Measurements from ENCODE around the gene GIT2.
"Not testable (repeated sequence)": the region's sequence is repeated elsewhere in the genome, so short reads cannot be mapped to it uniquely, and the experiment has no call there.

The GIT2 gene

GRCh38 chr12:110004598-110004997 is 8.4 kb upstream of the GIT2 start:
- DNase-seq (ENCODE audit: low read depth): no peak

- DNase-seq (ENCODE audit: low read depth): peak; percentile 29
Measured at GRCh38 chr12:110002676-110003515, 6.7 kb upstream of the GIT2 start.

GRCh38 chr12:110001596-110001995 is 5.4 kb upstream of the GIT2 start:
- DNase-seq (ENCODE audit: low read depth): peak; percentile 76

- peak; percentile 18 for DNase-seq (ENCODE audit: low read depth)
Measured at GRCh38 chr12:109999983-110000505, 3.9 kb upstream of the GIT2 start.

- DNase-seq (ENCODE audit: low read depth): no peak
Measured at GRCh38 chr12:109999649-109999971, 3.4 kb upstream of the GIT2 start.

- DNase-seq (ENCODE audit: low read depth): peak; percentile 94
Measured at GRCh38 chr12:109998904-109999648, 2.9 kb upstream of the GIT2 start, which contains the start of gene ANKRD13A. TSS of gene ANKRD13A (plus strand) at chr12:109999430. CDS start at chr12:109999689, 259 bp downstream.

DNA sequence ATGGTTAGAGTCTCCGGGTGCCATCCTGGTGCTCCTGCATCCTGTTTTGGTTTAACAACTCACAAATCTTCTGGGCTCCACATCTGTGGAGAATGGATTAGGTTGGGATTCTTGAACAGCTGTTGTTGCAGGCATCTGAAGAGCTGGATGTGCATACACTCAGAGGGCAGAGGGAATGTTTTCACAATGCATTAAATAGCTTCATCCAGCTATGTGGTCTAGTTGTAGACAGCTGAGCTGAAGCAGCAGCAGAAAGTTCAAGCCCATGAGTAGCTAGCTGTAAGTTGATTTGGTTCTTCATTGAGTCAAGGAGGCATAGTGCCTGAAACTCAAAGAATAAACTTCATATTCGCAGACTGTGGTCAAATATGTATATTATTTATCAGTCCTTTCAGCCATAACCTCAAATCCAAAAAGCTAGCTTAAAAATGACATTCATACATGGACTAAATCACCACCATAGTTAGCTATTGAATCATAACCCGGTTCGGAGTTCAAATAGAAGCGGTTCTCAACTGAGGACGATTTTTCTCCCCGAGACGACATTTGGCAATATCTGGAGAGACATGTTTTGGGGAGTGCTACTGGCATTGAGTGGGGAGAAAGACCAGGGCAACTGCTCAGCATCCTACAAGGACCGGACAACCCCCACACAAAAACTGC is 2.2 kb upstream of the GIT2 start:
- DNase-seq (ENCODE audit: low read depth): peak; percentile 49

DNA sequence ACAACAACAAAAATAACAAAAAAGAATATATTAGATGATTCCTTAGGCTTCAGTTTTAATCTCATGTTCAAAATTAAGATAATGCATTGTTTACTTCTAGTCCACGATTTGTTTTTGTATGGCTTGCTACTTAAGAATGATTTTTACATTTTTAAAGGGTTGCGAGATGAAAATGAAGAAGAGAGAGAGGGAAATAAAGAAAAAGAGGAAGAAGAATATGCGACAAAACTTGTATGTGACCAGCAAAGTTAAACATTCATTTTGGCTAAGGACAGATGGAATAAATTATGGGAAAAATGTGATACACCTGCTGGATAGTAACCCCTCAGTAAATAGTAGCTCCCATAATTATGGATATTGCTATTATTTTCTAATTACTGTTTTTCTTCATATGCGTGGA is 1.2 kb upstream of the GIT2 start:
- DNase-seq (ENCODE audit: low read depth): no peak

DNA sequence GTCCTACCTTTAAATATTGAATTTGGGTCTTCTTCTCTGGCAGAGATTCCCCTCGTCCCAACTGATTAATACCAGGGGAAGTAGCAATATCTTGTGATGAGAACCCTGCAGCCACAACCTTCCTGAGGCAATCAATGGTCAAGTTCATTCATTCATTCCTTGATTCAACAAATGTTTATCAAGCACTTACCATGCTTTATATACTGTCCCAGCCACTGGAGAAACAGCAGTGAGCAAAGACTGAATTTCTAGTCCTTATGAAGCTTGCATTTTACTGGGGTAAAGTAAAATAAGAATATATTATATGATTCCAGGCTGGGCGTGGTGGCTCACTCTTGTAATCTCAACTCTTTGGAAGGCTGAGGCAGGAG is 300 bp upstream of the GIT2 start:
- DNase-seq (ENCODE audit: low read depth): no peak

DNA sequence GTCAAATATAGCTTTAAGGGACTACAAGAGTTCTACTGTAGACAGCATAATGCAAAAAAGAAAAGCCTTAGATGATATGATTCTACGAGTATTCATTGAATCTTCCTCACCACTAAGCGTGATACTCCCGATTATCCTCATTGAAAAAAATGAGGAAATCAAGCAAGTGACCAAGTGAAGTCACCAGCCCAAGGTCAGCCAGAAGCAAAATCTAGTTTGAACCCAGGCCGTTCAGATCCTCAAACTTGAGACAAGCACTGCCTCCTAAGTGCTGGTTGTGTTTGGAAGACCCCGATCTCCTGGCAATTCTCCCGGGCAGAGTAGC is 845 bp downstream of the GIT2 start:
- no peak for DNase-seq (ENCODE audit: low read depth)

DNA sequence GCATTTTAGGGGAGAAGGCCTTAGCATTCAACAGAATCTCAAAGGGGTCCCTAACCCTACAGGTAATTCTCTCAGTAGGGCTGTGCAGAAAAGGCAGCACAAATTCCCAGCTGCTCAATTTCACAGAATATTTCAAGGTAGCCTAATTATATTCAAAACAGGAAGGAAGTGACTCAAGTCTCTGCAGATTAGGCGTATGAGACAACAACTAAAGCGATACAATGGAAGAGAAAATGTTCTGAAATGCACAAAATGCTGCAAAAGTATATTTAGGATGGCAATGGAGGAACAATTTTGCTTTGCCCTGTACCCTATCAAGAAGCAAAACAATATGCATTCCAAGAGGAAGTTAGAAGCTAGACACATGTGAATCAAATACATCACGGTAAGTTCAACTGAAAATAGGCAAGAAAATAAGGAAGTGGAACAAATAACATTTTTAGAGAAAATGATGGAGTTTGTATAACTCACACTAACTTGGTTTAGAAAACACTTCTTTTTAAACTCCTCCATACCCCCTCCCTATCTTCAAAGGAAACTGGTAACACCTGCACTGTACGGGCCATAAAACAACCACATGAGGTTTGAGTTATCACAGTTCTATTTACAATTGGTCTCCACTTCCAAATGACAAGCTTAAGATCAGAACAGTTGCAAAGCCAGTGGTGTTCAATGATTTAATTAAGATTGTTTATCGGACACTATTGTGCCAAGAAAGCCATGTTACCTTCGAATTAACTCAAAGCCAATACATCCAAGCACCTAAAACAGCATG is 1.6 kb downstream of the GIT2 start:
- DNase-seq (ENCODE audit: low read depth): no peak

DNA sequence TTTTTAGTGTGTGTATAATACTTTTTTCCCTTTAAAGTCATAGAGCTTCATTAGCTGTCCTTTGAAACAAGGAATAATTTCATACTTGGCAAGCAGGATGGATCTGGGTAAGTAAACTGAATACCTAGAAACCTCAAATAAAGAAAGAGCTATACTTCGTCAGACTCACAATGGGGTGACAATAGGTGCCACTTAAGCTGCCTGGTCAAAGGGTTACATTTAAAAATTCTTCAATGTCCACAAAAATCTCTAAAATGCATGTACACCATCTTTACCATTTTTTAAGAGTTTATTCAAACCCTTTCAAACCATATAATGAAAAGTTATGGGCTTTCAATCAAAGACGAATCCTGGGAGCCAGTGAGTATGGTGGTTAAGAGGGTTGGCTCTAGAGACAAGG is 3.1 kb downstream of the GIT2 start:
- no peak for DNase-seq (ENCODE audit: low read depth)

DNA sequence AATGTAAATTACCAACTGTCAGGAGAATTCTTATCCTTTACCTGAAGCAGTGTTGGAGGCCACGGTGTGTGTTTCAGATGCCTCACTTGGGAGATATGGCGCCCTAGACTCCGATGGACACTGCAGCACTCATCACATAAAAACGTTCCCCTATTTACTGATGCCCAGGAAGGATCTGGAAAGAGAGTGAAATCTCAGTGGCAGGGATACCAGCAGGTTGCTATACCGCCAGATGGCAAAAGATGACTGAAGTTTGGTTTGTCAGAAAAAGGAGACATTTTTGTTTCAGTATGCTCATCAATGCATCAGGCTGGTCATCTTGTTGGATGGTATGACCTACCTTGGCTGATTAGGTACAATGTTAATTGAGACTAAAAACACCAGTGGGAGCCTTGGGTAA is 4.6 kb downstream of the GIT2 start:
- DNase-seq (ENCODE audit: low read depth): no peak

DNA sequence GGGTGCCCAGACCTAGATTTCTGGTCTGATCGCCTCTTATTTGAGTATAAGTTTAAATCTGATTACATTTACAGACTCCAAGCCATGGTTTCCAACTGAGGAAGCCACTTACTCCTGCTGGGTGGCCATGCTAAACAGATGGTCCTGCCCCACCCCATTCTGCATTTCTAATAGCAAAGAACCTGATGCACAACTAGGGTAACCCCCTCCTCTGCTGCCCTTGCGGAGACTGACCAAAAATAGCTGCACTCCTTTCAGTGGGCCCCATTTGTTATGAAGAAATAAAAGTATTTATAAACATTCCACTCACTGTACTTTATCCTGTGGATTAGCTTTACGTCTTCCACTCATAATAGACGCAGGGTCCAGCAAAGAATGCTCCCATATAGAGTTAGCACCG is 6.8 kb downstream of the GIT2 start:
- DNase-seq (ENCODE audit: low read depth): no peak

- no peak for DNase-seq (ENCODE audit: low read depth)
Measured at GRCh38 chr12:109988903-109989302, 7.3 kb downstream of the GIT2 start.

DNA sequence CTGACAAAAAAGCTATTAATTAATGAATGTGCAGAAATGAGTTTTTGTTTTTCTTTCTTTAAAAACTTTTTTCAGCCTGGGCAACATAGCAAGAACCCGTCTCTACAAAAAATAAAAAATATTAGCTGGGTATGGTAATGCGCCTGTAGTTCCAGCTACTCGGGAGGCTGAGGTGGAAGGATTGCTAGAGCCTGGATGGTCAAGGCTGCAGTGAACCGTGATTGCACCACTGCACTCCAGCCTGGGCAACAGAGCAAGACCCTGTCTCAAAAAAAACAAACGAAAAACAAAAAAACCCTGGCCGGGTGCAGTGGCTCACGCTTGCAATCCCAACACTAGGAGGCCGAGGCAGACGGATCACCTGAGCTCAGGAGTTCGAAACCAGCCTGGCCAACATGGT is 7.9 kb downstream of the GIT2 start:
- DNase-seq (ENCODE audit: low read depth): no peak

DNA sequence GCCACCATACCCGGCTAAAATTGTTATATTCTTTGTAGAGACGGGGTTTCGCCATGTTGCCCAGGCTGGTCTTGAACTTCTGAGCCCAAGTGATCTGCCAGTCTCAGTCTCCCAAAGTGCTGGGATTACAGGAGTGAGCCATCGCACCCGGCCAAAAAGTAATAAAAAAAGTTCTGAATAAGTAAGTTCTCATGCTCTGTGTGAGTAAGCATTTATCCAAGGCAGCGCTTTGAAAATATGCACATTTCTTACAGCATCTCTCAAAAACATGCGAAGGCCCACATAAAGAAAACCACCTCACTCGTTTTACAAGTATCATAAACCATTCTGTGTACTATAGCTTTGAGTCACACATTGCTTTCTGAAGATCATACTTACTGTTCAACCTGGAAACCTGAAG is 8.6 kb downstream of the GIT2 start:
- no peak for DNase-seq (ENCODE audit: low read depth)

GRCh38 chr12:109986236-109986635 is 9.9 kb downstream of the GIT2 start:
- not testable (repeated sequence) for DNase-seq (ENCODE audit: low read depth)

- DNase-seq (ENCODE audit: low read depth): no peak
Measured at GRCh38 chr12:109983432-109984142, 12.6 kb downstream of the GIT2 start.

GRCh38 chr12:109982210-109982609 is 14.0 kb downstream of the GIT2 start:
- peak; percentile 33 for DNase-seq (ENCODE audit: low read depth)

GRCh38 chr12:109981311-109981710 is 14.9 kb downstream of the GIT2 start:
- no peak for DNase-seq (ENCODE audit: low read depth)

Measured in amniotic epithelial cell (primary cell).